Ovary (tissue), 3 donors: ENCODE results near the gene CDK5RAP2.

Source experiments
- CTCF ChIP-seq, 3 donors: fragments of 450-650 bp in 2 of 3; fragments of 200-600 bp in 1 of 3; IDR thresholded peaks; one replicate each; pipeline versions ENCODE4 v1.5.1 to v1.8.0; 2016 to 2022; ENCODE audit warnings: antibody characterized with exemption in 3 of 3, mild to moderate bottlenecking in 1 of 3
- EP300 ChIP-seq: sonication (generic); formaldehyde crosslinking; IDR thresholded peaks from one replicate; pipeline ENCODE4 v1.6.1; 2017; ENCODE audit warnings: antibody characterized with exemption
- POLR2A ChIP-seq: fragments of 450-650 bp; IDR thresholded peaks from one replicate; pipeline ENCODE4 v1.6.1; 2017; ENCODE audit warnings: antibody characterized with exemption, mild to moderate bottlenecking, moderate library complexity
- donor health status: DM: no; HTN: no; CAD: no.

GRCh38 chr9:120374239-120374638, 205.7 kb downstream of the CDK5RAP2 start:
- no peak for TF ChIP-seq CTCF (IDR thresholded peaks at IDR 0.05)
- no peak for TF ChIP-seq POLR2A
- TF ChIP-seq EP300 = no peak
